SKM-1 (cell line): ENCODE data around the gene TMCO4.

ENCODE experiments used
- DNase-seq: peaks from one replicate; lab custom pipeline; 2025; ENCODE audit not compliant: unreplicated experiment; lab: John Stamatoyannopoulos, UW

Gene TMCO4

DNA sequence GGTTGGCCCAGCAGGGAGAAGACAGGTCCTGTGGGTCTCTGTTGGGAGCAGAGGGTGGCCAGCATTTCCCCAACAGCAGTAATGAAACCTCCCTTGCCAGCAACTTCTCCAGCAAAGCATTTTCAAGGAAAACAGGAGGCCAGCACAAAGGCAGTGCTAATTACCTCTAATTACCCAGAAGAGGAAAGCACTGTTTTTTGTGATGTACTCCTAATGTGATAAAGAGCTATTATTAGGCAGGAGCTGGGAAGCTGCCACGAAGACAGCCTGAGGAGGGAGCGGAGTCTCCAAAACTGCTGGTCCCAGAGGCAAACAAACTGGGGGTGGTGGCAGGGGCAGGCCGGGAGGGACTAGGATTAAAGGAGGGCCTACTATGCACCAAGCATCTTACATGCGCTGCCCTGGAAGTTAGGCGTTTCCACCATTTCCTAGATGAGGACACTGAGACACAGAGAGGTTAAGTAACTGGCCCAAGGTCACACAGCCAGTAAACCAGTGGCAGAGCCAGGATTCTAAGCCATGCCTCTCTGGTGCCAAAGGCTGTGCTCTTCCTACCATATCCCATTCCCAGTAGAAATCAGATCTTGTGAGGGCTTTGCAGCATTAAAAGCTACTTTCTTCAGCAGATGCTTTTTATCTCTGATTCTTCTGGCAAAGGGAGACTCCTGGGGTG, 110.5 kb downstream of the TMCO4 start:
- DNase-seq: no peak

GRCh38 chr1:19688041-19688842, 111.5 kb downstream of the TMCO4 start:
- DNase-seq: no peak

DNA sequence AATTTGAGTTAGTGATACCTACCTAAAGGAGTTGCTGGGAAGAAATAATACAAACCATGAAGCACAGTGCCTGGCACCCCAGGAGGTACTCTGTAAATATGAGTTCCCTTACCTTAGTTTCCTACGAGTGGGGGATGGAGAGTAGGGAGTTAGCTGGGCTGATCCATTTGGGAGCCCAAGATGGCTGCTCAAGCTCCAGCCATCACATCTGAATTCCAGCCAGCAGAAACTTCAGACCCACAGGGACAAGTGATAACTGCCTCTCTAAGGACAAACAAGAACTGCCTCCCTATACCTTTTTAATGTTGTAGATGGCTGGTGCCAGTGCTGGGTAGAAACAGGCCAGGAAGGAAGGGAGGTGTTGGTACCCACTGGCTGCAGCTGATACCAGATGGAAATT, 112.3 kb downstream of the TMCO4 start:
- DNase-seq: no peak

- DNase-seq: no peak
Measured at GRCh38 chr1:19685994-19686393, 113.7 kb downstream of the TMCO4 start.

GRCh38 chr1:19684677-19685076, 115.0 kb downstream of the TMCO4 start:
- no peak for DNase-seq

GRCh38 chr1:19683351-19683750, 116.4 kb downstream of the TMCO4 start:
- no peak for DNase-seq

- DNase-seq: no peak
Measured at GRCh38 chr1:19682901-19683300, 116.8 kb downstream of the TMCO4 start.

- no peak for DNase-seq
Measured at GRCh38 chr1:19682257-19682656, 117.5 kb downstream of the TMCO4 start.

GRCh38 chr1:19680644-19681043, 119.1 kb downstream of the TMCO4 start:
- no peak for DNase-seq

GRCh38 chr1:19679691-19680090, 120.0 kb downstream of the TMCO4 start:
- DNase-seq: no peak

DNA sequence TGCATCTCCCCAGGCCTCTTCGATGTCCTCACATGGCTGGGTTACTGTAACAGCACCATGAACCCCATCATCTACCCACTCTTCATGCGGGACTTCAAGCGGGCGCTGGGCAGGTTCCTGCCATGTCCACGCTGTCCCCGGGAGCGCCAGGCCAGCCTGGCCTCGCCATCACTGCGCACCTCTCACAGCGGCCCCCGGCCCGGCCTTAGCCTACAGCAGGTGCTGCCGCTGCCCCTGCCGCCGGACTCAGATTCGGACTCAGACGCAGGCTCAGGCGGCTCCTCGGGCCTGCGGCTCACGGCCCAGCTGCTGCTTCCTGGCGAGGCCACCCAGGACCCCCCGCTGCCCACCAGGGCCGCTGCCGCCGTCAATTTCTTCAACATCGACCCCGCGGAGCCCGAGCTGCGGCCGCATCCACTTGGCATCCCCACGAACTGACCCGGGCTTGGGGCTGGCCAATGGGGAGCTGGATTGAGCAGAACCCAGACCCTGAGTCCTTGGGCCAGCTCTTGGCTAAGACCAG, 120.7 kb downstream of the TMCO4 start:
- no peak for DNase-seq

- DNase-seq: no peak
Measured at GRCh38 chr1:19678493-19678892, 121.2 kb downstream of the TMCO4 start.

- no peak for DNase-seq
Measured at GRCh38 chr1:19676438-19676922, 123.2 kb downstream of the TMCO4 start.

DNA sequence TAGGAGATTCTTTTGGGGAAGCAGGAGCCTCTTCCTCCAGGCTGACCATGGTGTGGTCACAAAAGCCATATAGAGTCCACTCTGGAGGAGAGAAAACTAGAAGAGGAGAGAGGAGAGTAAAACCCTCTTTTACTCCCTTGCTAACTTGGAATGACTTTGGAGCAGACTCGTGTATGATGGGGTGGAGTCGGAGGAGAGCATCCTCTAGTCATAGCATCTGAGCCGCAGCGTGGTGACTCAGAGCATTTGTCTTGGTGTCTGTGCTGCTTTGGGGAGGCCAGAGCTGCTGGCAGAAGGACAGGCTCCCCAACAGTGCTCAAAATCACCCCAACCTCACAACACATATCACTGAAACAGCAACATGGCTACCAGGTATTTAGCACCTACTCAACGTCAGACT, 123.9 kb downstream of the TMCO4 start:
- no peak for DNase-seq

DNA sequence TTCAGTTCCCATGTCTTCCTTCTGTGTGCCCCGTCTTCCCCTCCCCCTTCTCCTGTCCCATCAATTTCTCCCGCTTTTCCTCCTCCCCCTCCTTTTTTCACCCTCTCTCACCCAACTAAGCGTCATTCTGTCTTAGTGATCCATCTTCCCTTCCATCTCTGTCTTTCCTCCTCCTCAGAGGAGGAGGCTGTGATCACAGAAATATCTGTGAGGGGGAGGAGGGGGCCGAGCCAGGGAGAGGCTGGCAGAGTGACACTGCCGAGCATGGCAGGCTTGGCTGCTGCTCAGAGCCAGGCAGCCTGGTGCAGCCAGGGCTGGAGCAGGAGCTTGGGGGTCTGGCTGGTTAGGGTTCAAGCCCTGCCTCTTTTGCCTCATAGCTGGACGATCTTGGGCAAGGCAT, 127.5 kb downstream of the TMCO4 start:
- no peak for DNase-seq

GRCh38 chr1:19670787-19671186, 128.9 kb downstream of the TMCO4 start:
- no peak for DNase-seq

DNA sequence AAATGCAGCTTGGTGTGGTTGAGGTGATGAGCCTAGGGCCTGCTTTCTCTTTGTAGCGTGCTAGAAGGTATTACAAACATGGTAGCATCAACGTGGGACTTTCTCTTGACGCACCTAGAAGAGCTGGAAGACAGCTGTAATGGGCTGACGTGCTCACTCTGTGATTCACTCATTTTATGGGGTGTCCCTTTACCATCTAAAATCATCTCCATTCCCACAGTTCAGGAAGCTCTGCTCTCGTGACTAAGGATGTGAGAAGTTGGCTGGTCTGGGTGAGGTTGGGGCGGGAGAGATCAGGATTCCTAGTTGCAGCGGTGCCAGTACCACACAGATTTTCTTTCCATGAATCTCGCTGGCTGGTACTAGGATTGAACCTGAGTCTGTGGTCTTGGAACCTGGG, 130.8 kb downstream of the TMCO4 start:
- DNase-seq: no peak

- DNase-seq: no peak
Measured at GRCh38 chr1:19665496-19666465, 133.9 kb downstream of the TMCO4 start.

DNA sequence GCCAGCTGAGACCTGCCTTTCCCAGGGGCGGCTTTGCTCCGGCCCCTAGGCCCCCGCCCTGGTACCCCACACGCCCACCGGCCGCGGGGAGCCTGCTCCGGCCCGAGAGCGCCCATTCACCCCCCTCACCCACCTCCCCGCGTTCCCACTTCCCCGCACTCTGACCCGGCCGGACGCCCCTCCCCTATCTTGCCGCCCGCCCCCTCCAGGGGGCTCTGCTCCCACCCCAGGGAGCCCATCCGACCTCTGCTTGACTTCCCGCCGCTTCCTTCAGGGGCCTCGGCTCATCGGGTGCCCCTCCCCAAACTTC, 134.6 kb downstream of the TMCO4 start:
- no peak for DNase-seq

GRCh38 chr1:19664453-19665185, 135.1 kb downstream of the TMCO4 start, which contains the start of gene HTR6:
Gene HTR6, plus strand, starts transcription at chr1:19664875. Its CDS starts 879 bp downstream, at chr1:19665754.
- no peak for DNase-seq
